ENCODE measurements around the gene CASZ1.

GRCh38 chr1:10643607-10644306 is 152.7 kb downstream of the CASZ1 start:
- TF ChIP-seq RORB (CRISPR knock-in tag; IDR thresholded peaks at IDR 0.05) (no peak), SP1 (CRISPR knock-in tag; conservative IDR thresholded peaks at IDR 0.05) (no peak), NR2C2 (CRISPR knock-in tag; IDR thresholded peaks at IDR 0.05) (no peak)

Data from WTC11 (cell line).